Vagina (tissue), 2 donors: ENCODE data around the gene BNIPL.
A peak's percentile ranks its signal among the peaks of the same experiment; 100 is the strongest.

Experiments used
- CTCF ChIP-seq, 3 experiments: fragments of 450-650 bp in 2 of 3; fragments of 200-600 bp in 1 of 3; sonication (generic) in 1 of 3; IDR thresholded peaks; one replicate each; pipeline ENCODE4 v1.5.1; 2017 to 2019; ENCODE audit warnings: antibody characterized with exemption in 3 of 3, mild to moderate bottlenecking in 2 of 3, moderate library complexity in 2 of 3
- POLR2A ChIP-seq, 2 donors: fragments of 450-650 bp; IDR thresholded peaks; one replicate each; pipeline ENCODE4 v1.6.1; 2017; ENCODE audit warnings: antibody characterized with exemption in 2 of 2, mild to moderate bottlenecking in 2 of 2, moderate library complexity in 2 of 2
- POLR2AphosphoS5 ChIP-seq, 2 donors: sonication (generic); formaldehyde crosslinking; IDR thresholded peaks; one replicate each; pipeline ENCODE4 v1.9.0; 2017; ENCODE audit warnings: antibody characterized with exemption in 2 of 2, mild to moderate bottlenecking in 2 of 2, low read depth in 1 of 2; ENCODE audit not compliant: insufficient read depth in 1 of 2

GRCh38 chr1:151060007-151060656 is 23.7 kb downstream of the BNIPL start, which contains the start of gene MLLT11:
- TF ChIP-seq CTCF (IDR thresholded peaks at IDR 0.05) = no peak
- no peak for TF ChIP-seq POLR2AphosphoS5 (IDR thresholded peaks at IDR 0.05; ENCODE audit: insufficient read depth in 1 of 2, low read depth in 1 of 2)
- peak in 1 of 2 donors; percentile 29 for TF ChIP-seq POLR2A (IDR thresholded peaks at IDR 0.05)
